Stimulated activated CD4-positive, alpha-beta T cell treated with anti-CD3 and anti-CD28 coated beads, TNF-alpha, amount 100 ng/mL, for 24 hours (primary cell): ENCODE results near the gene LYPLA2.
A peak's percentile ranks its signal among the peaks of the same experiment; 100 is the strongest.

Experiments used
- DNase-seq, 3 experiments: peaks; one replicate each; pipeline ENCODE4 v3.0.0-alpha.2; 2020; ENCODE audit warnings: low read depth in 3 of 3

Gene LYPLA2

GRCh38 chr1:23790696-23791515 is at the start of gene LYPLA2:
LYPLA2 (plus strand) TSS chr1:23791145; CDS start chr1:23792683, 1,538 bp downstream.
- DNase-seq: peak; percentile 82 to 91 (median 83)

DNA sequence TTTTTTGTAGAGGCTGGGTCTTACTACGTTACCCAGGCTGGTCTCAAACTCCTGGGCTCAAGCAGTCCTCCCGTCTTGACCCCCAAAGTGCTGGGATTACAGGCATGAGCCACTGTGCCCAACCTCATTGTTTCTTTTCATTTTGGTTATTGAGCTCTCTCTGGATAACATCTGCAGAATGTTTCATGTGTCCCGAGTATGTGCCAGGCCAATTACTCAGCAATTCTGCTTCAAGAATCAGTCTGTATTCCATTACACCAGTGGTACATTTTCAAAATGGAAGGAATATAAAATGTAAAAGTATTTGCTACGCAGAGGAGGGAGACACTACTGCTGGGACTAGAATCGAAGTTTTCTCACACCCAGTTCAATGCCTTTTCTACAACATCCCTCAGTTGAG is 49.3 kb upstream of the LYPLA2 start:
- DNase-seq: no peak

DNA sequence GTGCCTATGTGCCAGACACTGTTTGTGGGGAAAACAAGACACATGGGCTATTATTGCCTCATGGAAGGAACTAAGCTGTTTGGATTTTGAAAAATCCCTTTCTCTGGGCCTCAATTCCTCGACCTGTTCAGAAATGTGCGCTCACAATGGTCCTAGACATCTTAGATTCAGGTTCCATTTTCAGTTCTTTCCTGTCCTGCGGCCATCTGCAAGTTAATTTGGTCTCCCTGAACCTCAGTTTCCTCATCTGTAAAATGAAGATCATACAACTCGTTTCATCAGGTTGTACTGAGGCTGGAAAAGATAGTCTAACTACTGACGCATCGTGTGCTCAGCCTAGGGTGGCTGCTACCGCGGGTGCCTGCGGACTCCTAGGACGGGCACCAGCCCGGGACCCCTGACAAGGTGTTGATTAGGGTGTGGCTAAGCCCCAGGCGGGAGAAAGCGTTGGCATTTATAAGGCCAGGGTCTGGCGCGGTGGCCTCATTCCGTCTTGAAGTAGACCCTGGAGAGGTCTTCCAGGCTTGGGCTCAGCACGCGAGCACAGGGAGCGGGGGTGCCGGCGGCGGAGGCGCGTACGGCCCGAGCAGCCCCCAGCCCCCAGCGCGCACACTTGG is 48.2 kb upstream of the LYPLA2 start:
- peak in 1 of 3 experiments; percentile 14 for DNase-seq

DNA sequence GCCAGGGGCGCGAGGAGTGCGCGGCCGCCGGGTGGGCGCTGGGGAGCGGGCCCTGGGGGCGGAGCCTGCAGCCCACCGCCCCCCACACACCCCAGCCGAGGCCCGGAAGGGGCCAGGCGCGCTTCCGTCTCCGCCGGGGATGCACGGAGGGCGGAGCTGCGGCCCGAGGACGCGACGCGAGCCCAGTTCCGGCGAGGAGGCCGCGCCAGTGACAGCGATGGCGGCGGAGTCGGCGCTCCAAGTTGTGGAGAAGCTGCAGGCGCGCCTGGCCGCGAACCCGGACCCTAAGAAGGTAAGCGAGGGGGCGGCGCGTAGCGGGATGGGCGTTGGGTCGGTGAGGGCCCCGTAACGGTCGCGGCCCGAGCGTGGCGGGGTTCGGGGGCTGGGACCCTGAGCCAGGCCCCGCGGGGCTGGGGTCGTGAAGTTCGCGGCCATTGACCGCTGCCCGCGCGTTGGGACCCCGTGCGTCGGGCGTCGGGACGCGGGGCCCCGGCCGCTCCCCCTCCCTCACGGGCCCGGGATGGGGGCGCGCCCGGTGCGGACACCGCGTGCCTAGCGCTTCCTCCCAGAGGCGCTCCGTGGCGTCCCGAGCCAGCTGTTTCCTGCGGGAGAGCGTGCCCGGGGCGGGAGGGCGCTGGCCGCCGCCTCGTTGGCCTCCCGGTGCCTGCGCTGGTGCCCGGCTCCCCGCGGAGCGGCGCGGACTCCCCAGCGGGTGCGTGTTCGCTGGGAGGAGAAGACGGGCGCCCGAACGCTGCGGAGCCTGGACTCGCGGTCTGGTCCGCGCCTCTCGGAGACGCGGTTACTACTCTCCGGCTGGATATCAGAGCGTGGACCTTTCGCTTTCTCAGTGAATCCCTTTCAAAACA is 47.4 kb upstream of the LYPLA2 start, which contains the start of gene ELOA:
ELOA (plus strand) TSS at position 185 of the 866 bp plus-strand sequence; CDS start at position 218, 33 bp downstream.
- peak; percentile 57 to 77 (median 65) for DNase-seq

- no peak for DNase-seq
Measured at GRCh38 chr1:23745515-23745914, 45.4 kb upstream of the LYPLA2 start.

DNA sequence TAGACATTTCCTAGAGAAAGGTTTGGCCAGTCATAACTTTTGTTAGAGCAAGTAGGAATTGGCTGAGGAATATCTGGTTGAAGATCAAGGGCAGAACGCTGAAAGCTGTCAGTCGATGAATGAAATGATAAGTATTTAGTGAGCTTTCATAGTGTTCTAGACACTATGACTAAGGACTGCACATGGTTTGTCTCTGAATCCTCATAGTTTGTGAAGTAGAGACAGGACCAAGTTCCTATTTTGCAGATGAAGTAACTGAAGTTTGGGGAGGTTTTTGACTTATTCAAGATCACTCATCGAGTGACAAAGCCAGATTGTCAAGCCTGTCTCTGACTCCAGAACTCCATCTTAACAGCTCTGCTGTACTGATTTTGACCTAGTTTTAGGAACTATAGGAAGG is 42.9 kb upstream of the LYPLA2 start:
- no peak for DNase-seq

DNA sequence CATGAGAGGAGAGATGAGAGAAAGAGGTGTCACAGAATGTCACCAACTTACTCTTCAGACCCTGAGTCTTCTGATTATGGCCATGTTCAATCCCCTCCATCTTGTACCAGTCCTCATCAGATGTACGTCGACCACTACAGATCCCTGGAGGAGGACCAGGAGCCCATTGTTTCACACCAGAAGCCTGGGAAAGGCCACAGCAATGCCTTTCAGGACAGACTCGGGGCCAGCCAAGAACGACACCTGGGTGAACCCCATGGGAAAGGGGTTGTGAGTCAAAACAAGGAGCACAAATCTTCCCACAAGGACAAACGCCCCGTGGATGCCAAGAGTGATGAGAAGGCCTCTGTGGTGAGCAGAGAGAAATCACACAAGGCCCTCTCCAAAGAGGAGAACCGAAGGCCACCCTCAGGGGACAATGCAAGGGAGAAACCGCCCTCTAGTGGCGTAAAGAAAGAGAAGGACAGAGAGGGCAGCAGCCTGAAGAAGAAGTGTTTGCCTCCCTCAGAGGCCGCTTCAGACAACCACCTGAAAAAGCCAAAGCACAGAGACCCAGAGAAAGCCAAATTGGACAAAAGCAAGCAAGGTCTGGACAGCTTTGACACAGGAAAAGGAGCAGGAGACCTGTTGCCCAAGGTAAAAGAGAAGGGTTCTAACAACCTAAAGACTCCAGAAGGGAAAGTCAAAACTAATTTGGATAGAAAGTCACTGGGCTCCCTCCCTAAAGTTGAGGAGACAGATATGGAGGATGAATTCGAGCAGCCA is 39.7 kb upstream of the LYPLA2 start:
- peak in 1 of 3 experiments; percentile 19 for DNase-seq

- no peak for DNase-seq
Measured at GRCh38 chr1:23751815-23752200, 39.1 kb upstream of the LYPLA2 start.

DNA sequence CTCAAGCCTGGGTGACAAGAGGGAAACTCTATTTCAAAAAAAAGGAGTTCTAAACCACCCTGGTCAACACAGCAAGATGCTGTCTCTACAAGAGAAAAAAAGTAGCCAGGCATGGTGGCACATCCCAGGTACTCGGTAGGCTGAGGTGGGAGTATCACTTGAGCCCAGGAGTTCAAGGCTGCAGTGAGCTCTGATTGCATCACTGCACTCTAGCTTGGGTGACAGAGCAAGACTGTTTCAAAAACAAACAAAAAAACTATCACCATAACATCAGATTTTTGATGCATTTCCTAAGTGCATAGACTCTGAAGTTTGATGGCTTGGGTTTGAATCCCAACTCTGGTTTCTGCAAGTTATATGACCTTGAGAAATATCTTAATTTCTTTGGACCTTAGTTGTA is 38.0 kb upstream of the LYPLA2 start:
- DNase-seq: no peak

DNA sequence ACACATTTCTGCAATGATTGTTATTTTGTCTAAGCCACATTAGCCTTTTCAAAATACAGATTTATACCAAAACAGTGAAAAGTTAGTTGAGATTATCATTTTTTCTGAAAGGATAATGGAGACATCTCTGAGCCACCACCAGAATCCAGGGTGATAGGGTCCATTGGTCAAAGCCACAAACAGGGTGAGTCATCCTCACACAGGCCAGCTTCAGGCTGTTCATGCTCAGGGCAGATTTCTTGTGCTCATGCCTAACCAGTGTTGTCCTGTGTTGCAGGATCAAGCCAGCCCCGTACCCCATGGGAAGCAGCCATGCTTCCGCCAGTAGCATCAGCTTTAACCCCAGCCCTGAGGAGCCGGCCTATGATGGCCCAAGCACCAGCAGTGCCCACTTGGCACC is 34.3 kb upstream of the LYPLA2 start:
- DNase-seq: no peak

GRCh38 chr1:23757812-23758211 is 33.1 kb upstream of the LYPLA2 start:
- DNase-seq: no peak

GRCh38 chr1:23759277-23759676 is 31.7 kb upstream of the LYPLA2 start:
- DNase-seq: no peak

- DNase-seq: no peak
Measured at GRCh38 chr1:23763041-23763577, 27.8 kb upstream of the LYPLA2 start.

GRCh38 chr1:23768733-23769132 is 22.2 kb upstream of the LYPLA2 start:
- DNase-seq: no peak

- DNase-seq: peak; percentile 75 to 88 (median 79)
Measured at GRCh38 chr1:23772049-23772853, 18.7 kb upstream of the LYPLA2 start.

GRCh38 chr1:23772854-23773242 is 18.1 kb upstream of the LYPLA2 start:
- DNase-seq: no peak

GRCh38 chr1:23774174-23774880 is 16.6 kb upstream of the LYPLA2 start:
- no peak for DNase-seq

GRCh38 chr1:23776217-23776616 is 14.7 kb upstream of the LYPLA2 start:
- DNase-seq: no peak

DNA sequence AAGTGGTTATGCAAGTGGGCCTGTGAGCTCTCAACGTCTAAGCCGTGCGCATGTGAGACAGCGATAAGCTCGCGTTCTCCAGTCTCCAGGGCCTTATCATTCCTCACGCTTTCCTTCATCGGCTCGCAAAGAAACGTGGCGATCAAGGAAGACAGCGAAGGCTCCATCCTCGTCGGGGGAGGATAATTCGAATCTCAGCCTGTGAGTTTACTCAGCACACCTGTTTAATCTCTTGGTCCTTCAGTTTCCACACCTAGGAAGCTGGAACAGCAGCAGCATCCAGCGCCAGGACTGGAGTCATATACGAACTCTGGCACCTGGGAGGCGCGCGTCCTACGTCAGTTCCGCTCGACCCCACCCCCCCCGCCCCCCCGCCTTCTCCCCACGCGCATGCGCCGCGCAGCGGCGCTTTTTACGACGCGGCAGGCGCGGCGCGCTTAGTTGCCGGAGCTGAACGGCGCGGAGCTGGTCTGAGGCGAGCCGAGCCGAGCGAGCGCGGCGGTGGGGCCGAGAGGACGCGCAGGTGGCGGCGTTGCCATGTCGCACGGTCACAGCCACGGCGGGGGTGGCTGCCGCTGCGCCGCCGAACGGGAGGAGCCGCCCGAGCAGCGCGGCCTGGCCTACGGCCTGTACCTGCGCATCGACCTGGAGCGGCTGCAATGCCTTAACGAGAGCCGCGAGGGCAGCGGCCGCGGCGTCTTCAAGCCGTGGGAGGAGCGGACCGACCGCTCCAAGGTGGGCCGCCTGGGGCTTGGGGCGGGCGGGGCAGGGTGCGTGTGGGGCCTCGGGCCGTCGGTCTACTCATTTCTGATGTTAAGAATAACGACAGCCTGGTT is 12.7 kb upstream of the LYPLA2 start, which contains the start of gene PITHD1:
PITHD1 (plus strand) TSS at position 440 of the 836 bp plus-strand sequence; CDS start at position 538, 98 bp downstream.
- DNase-seq: peak; percentile 54 to 76 (median 62)
